ENCODE results near the gene CLIP2.

Gene CLIP2

GRCh38 chr7:74404388-74404700 lies 115.1 kb downstream of the CLIP2 start:
- no peaks in the 10 kb centered on the region for H3F3A ChIP-seq (ENCODE audit: insufficient read depth, low read length)
- peaks cover 23% of the 10 kb centered on the region; the same call in 1 of the 2 replicates for H3K27me3 ChIP-seq (replicated peaks; ENCODE audit: insufficient read depth, low read length)
- H3K4me2 ChIP-seq (ENCODE audit: low read depth, low read length): no peak overlapping the region
- no peaks in the 10 kb centered on the region for H3K9me2 ChIP-seq (replicated peaks; ENCODE audit: insufficient read depth, low read length)
- no peaks in the 10 kb centered on the region for H3K9me3 ChIP-seq (replicated peaks; ENCODE audit: insufficient read depth, low read length)
- no peaks in the 10 kb centered on the region for H3K36me3 ChIP-seq (replicated peaks; ENCODE audit: insufficient read depth, low read length)
- no peak for DNase-seq
- H3K9ac ChIP-seq (ENCODE audit: low read length): no peak overlapping the region
- no peak overlapping the region for H2AFZ ChIP-seq (ENCODE audit: low read length)
- no peaks in the 10 kb centered on the region for H4K20me1 ChIP-seq (ENCODE audit: insufficient read depth, low read length)
- TF ChIP-seq EZH2 (optimal IDR thresholded peaks at IDR 0.05; ENCODE audit: low read depth, low read length) (no peak), EZH2phosphoT487 (IDR thresholded peaks at IDR 0.05; ENCODE audit: low read length) (no peak), CTCF (IDR thresholded peaks at IDR 0.05; ENCODE audit: low read length) (no peak)
- no peaks in the 10 kb centered on the region for H3K4me1 ChIP-seq (ENCODE audit: low read length)
- H3K4me3 ChIP-seq (ENCODE audit: low read length): no peak overlapping the region
- H3K27ac ChIP-seq (ENCODE audit: low read length): no peak overlapping the region
- H3K79me2 ChIP-seq (ENCODE audit: low read length): no peaks in the 10 kb centered on the region

- Histone ChIP-seq H3K4me2 (ENCODE audit: low read depth, low read length) (no peak overlapping the region), H3K9ac (ENCODE audit: low read length) (no peak overlapping the region)
- no peak for TF ChIP-seq EZH2 (optimal IDR thresholded peaks at IDR 0.05; ENCODE audit: low read depth, low read length)
- TF ChIP-seq EZH2phosphoT487 (IDR thresholded peaks at IDR 0.05; ENCODE audit: low read length): no peak
- TF ChIP-seq CTCF (IDR thresholded peaks at IDR 0.05; ENCODE audit: low read length): no peak
Measured at GRCh38 chr7:74404741-74405140, 115.5 kb downstream of the CLIP2 start.

GRCh38 chr7:74405191-74405898 lies 116.1 kb downstream of the CLIP2 start:
- H3K4me3 ChIP-seq (ENCODE audit: low read length): no peak overlapping the region
- no peak overlapping the region for H3K9ac ChIP-seq (ENCODE audit: low read length)
- no peak for TF ChIP-seq EZH2 (optimal IDR thresholded peaks at IDR 0.05; ENCODE audit: low read depth, low read length)
- no peak for TF ChIP-seq EZH2phosphoT487 (IDR thresholded peaks at IDR 0.05; ENCODE audit: low read length)
- peak; percentile 56 for TF ChIP-seq CTCF (IDR thresholded peaks at IDR 0.05; ENCODE audit: low read length)

More at GRCh38 chr7:74404741-74405140, 115.5 kb downstream of the CLIP2 start:
- Histone ChIP-seq H3K9me3 (replicated peaks; ENCODE audit: insufficient read depth, low read length) (no peaks in the 10 kb centered on the region), H3F3A (ENCODE audit: insufficient read depth, low read length) (no peaks in the 10 kb centered on the region), H3K27me3 (replicated peaks; ENCODE audit: insufficient read depth, low read length) (peaks cover 23% of the 10 kb centered on the region; the same call in 1 of the 2 replicates), H3K4me3 (ENCODE audit: low read length) (no peak overlapping the region), H3K36me3 (replicated peaks; ENCODE audit: insufficient read depth, low read length) (no peaks in the 10 kb centered on the region), H4K20me1 (ENCODE audit: insufficient read depth, low read length) (no peaks in the 10 kb centered on the region), H3K79me2 (ENCODE audit: low read length) (no peaks in the 10 kb centered on the region), H3K4me1 (ENCODE audit: low read length) (no peaks in the 10 kb centered on the region), H3K27ac (ENCODE audit: low read length) (no peak overlapping the region), H2AFZ (ENCODE audit: low read length) (no peak overlapping the region), H3K9me2 (replicated peaks; ENCODE audit: insufficient read depth, low read length) (no peaks in the 10 kb centered on the region)
- DNase-seq: no peak

More at GRCh38 chr7:74405191-74405898, 116.1 kb downstream of the CLIP2 start:
- DNase-seq: peak; percentile 21
- Histone ChIP-seq H3K27me3 (replicated peaks; ENCODE audit: insufficient read depth, low read length) (peaks cover 20% of the 10 kb centered on the region; the same call in 1 of the 2 replicates), H3K4me2 (ENCODE audit: low read depth, low read length) (no peak overlapping the region), H3K4me1 (ENCODE audit: low read length) (no peaks in the 10 kb centered on the region), H3K27ac (ENCODE audit: low read length) (no peak overlapping the region), H2AFZ (ENCODE audit: low read length) (no peak overlapping the region), H3K79me2 (ENCODE audit: low read length) (no peaks in the 10 kb centered on the region), H3K9me3 (replicated peaks; ENCODE audit: insufficient read depth, low read length) (no peaks in the 10 kb centered on the region), H3K9me2 (replicated peaks; ENCODE audit: insufficient read depth, low read length) (no peaks in the 10 kb centered on the region), H3F3A (ENCODE audit: insufficient read depth, low read length) (no peaks in the 10 kb centered on the region), H4K20me1 (ENCODE audit: insufficient read depth, low read length) (no peaks in the 10 kb centered on the region), H3K36me3 (replicated peaks; ENCODE audit: insufficient read depth, low read length) (no peaks in the 10 kb centered on the region)

All from MM.1S (cell line).